Measurements from ENCODE around the gene EPHA6.

DNA sequence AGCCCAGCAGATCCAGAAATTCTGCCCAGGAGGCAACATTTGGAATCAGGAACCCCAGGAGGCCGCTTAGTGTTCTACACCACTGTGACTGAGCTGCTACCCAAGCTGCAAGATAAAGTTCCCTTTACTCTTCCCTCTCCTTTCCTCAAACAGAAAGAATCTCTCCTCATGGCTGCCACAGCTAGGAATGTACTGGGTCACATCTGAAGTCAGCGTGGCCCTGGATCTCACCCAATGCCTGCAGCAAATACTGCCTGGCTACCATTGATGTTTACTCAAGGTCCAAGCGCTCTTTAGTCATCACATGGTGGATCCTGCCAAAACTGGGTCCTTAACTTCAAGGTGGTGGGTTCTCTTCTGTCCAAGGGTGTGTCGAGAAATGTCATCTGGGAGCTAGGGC, 382.7 kb downstream of the EPHA6 start:
- TF ChIP-seq, protein P1, sequence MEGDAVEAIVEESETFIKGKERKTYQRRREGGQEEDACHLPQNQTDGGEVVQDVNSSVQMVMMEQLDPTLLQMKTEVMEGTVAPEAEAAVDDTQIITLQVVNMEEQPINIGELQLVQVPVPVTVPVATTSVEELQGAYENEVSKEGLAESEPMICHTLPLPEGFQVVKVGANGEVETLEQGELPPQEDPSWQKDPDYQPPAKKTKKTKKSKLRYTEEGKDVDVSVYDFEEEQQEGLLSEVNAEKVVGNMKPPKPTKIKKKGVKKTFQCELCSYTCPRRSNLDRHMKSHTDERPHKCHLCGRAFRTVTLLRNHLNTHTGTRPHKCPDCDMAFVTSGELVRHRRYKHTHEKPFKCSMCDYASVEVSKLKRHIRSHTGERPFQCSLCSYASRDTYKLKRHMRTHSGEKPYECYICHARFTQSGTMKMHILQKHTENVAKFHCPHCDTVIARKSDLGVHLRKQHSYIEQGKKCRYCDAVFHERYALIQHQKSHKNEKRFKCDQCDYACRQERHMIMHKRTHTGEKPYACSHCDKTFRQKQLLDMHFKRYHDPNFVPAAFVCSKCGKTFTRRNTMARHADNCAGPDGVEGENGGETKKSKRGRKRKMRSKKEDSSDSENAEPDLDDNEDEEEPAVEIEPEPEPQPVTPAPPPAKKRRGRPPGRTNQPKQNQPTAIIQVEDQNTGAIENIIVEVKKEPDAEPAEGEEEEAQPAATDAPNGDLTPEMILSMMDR (conservative IDR thresholded peaks at IDR 0.05 in 1 of 2, IDR thresholded peaks at IDR 0.05 in 1 of 2; ENCODE audit: low read depth in 1 of 2, low read length in 2 of 2), result no peak
- no peak for TF ChIP-seq EZH2 (IDR thresholded peaks at IDR 0.05; ENCODE audit: low read length, missing control alignments)
